GM21367 (cell line): ENCODE results near the gene ARIH2.

ENCODE experiments used
- ATAC-seq: cut with Tn5 transposase; IDR thresholded peaks from one replicate; pipeline ENCODE4 v1.9.1; 2021; ENCODE audit not compliant: unreplicated experiment

ARIH2 gene

GRCh38 chr3:48928679-48929078 is 10.0 kb downstream of the ARIH2 start:
- ATAC-seq = no peak

GRCh38 chr3:48929358-48930035 is 10.9 kb downstream of the ARIH2 start:
- ATAC-seq = no peak

- no peak for ATAC-seq
These were observed 11.9 kb downstream of the ARIH2 start for GRCh38 chr3:48930590-48930989.

DNA sequence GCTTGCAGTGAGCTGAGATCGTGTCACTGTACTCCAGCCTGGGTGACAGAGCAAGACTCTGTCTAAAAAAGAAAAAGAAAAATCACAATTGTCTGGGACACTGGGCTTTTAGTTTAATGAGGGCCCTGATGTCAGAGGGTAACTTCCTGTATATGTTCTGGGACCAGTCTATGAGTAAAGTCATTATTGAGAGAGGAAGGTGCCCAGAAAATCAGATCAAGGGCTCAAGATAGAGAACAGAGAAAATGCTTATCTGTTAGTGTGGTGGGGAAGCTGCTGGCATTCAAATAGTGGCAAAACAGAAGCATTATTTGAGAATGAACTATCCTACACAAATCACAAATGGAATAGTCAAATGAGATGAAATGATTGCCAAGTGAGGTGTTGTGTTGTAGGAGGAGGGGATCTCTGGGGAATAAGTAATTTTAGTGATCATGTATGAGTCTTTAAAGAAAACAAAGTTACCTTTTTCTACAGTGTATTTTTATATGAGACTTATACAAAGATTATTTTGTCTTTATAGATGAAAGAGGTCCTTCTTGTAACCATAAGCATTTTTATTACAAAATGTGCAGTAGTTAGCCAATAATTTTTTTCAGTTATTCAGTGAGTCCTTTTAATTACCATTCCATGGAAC is 13.4 kb downstream of the ARIH2 start:
- no peak for ATAC-seq

DNA sequence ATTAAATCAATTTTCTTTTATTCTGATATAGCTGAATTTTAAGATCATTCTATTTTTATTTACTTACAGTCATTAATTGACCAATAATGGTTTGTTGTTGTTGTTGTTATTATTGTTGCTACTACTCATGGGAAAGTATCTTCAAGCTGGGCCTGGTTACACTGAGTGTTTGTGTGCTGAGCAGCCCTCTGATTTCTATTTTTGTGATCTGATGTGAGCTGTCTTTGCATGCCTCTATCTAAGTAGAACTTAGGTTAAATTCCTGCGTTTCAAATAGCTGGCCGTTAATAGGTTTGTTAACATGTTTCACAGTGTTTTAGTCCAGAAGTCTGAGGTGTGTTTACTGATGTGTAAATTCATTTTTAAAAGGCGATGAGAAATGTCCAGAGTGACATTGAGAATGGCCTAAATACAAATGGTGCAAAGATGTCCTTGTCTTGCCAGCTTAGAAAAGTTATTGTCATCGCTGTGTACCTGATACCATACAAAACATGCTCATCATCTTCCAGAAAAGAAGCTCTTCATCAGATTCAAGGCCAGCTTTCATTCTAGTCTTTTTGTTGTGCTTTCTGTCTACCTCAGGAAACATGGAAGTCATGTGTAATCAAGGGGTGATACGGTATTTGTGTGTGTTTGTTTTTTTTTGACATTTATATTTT is 15.8 kb downstream of the ARIH2 start:
- ATAC-seq = no peak

DNA sequence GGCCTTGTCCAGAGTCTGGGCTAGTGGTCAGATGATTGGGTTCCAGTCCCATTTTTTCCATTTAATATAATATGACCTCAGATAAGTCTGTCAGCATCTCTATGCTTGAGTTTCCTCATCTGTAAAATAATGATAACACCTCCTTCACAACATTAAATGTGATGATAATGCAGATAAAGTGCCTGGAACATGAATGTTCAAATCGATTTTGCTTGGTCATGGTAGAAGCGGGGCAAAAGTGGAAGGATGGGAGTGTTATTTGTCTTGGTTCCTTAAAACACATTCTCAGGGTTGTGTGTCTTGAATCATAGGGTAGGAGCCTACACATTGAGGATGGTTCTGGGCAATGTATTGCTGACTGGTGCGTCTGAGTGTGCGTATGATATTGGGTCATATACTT is 16.9 kb downstream of the ARIH2 start:
- ATAC-seq = no peak

DNA sequence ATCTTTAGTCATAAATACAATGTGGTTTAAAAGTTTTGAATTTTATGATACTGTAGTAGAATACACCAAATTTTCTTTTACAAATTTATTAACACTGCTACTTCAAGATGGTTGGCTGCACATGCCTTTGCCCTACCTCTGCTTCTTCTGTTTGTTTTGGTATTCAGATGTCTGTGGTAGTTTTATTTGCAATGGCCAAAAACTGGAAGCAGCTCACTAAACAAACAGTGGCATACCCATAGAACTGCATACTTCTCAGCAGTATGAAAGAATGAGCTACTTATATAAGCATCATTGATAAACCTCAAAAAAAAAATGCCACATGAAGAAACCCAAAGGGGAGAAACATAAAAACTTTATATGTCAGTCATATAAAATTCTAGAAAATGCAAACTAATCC is 19.5 kb downstream of the ARIH2 start:
- ATAC-seq = no peak

DNA sequence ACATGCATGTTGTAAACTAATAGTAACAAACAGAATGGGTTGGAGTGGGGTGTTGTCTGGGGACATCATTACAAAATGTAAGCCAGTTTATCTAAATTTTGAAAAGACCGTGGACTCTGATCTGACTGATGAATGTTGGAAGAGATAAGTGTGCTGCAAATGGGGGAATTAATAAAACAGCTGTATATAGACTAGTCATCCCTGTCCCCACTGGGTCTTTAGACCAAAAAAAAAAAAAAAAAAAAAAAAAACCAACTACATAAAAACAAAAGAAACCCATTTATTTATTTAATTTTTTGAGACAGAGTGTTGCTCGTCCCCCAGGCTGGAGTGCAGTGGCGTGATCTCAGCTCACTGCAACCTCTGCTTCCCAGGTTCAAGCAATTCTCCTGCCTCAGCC is 20.0 kb downstream of the ARIH2 start:
- ATAC-seq = no peak

DNA sequence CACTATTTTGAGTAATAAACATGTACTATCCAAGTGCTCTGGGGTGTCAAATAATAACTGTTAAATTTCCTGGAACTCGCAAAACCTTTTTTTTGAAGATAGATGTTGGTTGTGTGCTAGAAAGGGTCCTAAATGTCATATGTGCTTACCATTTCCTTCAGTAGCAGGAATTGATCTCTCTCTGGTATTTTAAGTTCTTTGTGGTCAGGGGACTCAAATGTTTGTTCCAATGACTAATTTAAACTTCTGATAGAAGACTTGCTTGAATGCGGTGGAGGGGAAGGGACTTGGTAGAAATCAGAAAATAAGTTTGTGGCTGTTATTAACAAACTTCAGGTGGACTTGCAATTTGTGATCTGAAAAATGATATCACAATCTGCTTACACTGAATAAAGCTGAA is 26.8 kb downstream of the ARIH2 start:
- ATAC-seq = no peak

- no peak for ATAC-seq
These were observed 27.4 kb downstream of the ARIH2 start for GRCh38 chr3:48945891-48946549.

DNA sequence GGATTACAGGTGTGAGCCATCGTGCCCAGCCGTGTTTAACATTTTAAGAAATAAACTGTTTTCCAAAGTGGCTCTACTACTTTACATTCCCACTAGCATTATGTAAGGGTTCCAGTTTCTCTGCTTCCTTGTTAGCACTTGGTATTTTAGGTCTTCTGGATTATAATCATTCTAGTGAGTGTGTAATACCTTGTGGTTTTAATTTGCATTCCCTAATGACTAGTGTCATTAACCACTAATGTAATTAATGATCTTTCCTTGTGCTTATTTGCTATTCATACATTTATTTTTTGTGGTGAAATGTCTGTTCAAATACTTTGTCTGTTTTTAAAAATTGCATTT is 30.7 kb downstream of the ARIH2 start:
- no peak for ATAC-seq

DNA sequence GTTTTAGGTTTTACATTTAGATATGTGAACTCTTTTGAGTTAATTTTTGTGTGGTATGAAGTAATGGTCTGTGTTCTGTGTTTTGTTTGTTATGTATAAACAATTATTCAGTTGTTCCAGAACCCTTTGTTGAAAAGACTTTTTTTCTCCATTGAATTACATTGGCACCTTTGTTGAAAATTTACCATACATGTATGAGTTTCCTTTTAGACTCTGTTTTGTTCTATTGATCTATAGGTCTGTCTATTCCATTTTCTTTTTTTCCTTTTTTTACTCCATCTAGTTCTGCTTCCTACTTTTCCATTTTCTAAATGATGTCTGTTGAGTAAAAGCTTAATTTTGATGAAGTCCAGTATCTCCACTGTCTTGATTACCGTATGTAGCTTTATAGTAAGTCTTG is 31.4 kb downstream of the ARIH2 start:
- no peak for ATAC-seq

DNA sequence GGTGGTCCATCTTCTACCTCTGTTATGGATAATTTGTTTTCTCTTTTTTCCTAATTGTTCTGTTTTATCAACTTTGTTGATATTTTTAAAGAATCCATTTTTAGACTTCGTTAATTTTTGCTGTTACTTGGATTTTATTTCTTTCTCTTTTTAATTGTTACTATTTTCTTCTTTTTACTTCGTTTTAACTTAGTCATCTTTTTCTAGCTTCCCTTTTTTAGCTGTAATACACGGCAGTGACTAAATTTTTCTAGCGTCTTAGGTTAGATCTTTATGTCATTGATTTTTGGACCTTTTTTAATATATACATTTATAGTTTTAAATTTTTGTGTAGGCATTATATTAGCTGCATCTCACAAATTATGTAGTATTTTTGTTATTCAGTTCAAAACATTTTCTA is 33.1 kb downstream of the ARIH2 start:
- ATAC-seq = no peak

GRCh38 chr3:48952510-48953118 is 34.0 kb downstream of the ARIH2 start:
- no peak for ATAC-seq

GRCh38 chr3:48957006-48957705 is 38.5 kb downstream of the ARIH2 start:
- ATAC-seq = no peak

GRCh38 chr3:48960841-48961413 is 42.3 kb downstream of the ARIH2 start:
- no peak for ATAC-seq

GRCh38 chr3:48962340-48962739 is 43.7 kb downstream of the ARIH2 start:
- ATAC-seq = no peak

DNA sequence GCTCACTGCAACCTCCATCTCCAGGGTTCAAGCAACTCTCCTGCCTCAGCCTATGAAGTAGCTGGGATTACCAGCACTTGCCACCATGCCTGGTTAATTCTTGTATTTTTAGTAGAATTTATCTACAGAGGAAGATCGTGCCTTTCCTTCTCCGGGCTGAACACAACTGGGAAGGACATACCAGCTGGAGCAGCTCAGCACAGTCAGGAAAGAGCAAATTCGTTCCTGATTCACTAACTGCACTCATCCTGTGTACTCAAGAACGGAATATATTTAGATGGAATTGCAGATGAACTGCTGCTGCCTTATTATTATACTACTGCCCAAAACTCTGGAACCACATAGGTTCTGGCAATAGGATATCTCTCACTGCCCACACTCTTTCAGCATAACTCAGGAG is 44.3 kb downstream of the ARIH2 start:
- ATAC-seq = no peak

- no peak for ATAC-seq
These were observed 44.9 kb downstream of the ARIH2 start for GRCh38 chr3:48963591-48963990.

DNA sequence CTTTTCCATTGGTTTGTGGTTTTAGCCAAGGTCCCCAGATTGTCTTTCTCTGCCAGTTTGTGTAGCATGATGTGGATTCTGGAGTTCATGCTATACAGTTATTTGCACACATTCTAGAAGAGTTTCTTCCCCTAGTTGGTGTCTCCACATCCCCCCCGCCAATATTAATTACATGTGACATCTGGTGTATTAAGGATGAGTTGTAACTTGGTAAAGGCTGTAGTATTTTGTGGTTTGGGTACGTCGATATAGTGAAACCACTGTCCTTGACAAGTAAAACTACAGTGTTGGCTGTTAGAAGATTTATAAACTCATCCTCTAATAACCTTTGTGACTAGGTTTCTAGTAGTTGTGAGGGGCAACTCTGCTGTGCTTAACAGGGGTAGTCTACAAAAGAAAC is 47.7 kb downstream of the ARIH2 start:
- no peak for ATAC-seq

GRCh38 chr3:48966876-48967361 is 48.3 kb downstream of the ARIH2 start:
- ATAC-seq = no peak
